HCT116 (cell line): ENCODE results near the gene IL17B. TPM values are rescaled to one million over a fixed set of nuclear protein-coding genes. Genes with fewer than 3 reads are reported as not detected.

ENCODE experiments used
- ATAC-seq: fragments of 200-7000 bp; cut with Tn5 transposase; 2 replicates; pipeline ENCODE4 v1.9.1; 2020; ENCODE audit warnings: mild to moderate bottlenecking, moderate library complexity
- BruUV-seq: library from RNA; stranded (reverse); fragments of 400-500 nt; replicated peaks from 2 replicates; lab custom pipeline; 2021; lab: Mats Ljungman, UMichigan
- CTCF ChIA-PET: fragments of 300-600 bp; sonication (Branson Sonifier 250); formaldehyde crosslinking; loops from one replicate; lab custom pipeline; 2021; ENCODE audit warnings: antibody characterized with exemption; lab: Charles Lee
- POLR2A ChIA-PET: fragments of 300-600, 350-600 bp; sonication (Branson Sonifier 250); formaldehyde crosslinking; loops from one replicate; lab custom pipeline; 2021; ENCODE audit warnings: antibody characterized with exemption; lab: Charles Lee
- RAD21 ChIA-PET, 2 experiments: fragments of 300-600 bp; sonication (Branson Sonifier 250); formaldehyde crosslinking; loops; one replicate each; lab custom pipeline; 2023; ENCODE audit warnings: low total read pairs in 2 of 2; ENCODE audit not compliant: uncharacterized antibody in 2 of 2, unreplicated experiment in 2 of 2, low non-redundant PET in 1 of 2; lab: Charles Lee
- DNase-seq: peaks from one replicate; pipeline ENCODE4 v3.0.0-alpha.2; 2010; ENCODE audit warnings: low read depth, low spot score
- H2AFZ ChIP-seq: fragments of 200-600 bp; shearing (Covaris generic), sonication (generic); 2 replicates; pipeline ENCODE4 v1.6.1; 2017; ENCODE audit warnings: low read depth, mixed run types, mixed read lengths, antibody characterized with exemption, low read length; ENCODE audit not compliant: poor library complexity, severe bottlenecking
- H3K27ac ChIP-seq: 2 replicates; pipeline ENCODE4 v1.5.1; 2012; ENCODE audit warnings: low read depth, low read length
- H3K27me3 ChIP-seq: fragments of 200-600 bp; sonication (generic); 2 replicates; pipeline ENCODE4 v1.6.1; 2016; ENCODE audit warnings: mixed run types, low read length, mixed read lengths; ENCODE audit not compliant: insufficient read depth
- H3K36me3 ChIP-seq, 2 experiments: fragments of 200-500 bp in 1 of 2; fragments of 200-600 bp in 1 of 2; sonication (Bioruptor generic) in 1 of 2; sonication (generic) in 1 of 2; 2 replicates each; pipeline versions ENCODE4 v1.5.1 to v1.6.1; 2014 to 2016; ENCODE audit warnings: low read length in 2 of 2, inconsistent platforms in 1 of 2, mixed read lengths in 1 of 2, mixed run types in 1 of 2; ENCODE audit not compliant: insufficient read depth in 2 of 2, control insufficient read depth in 1 of 2
- H3K4me1 ChIP-seq, 2 experiments: fragments of 200-600 bp in 1 of 2; sonication (generic) in 1 of 2; 2 replicates each; pipeline versions ENCODE4 v1.5.1 to v1.6.1; 2012 to 2017; ENCODE audit warnings: low read length in 2 of 2, inconsistent platforms in 1 of 2, mild to moderate bottlenecking in 1 of 2, mixed read lengths in 1 of 2, mixed run types in 1 of 2, moderate library complexity in 1 of 2; ENCODE audit not compliant: insufficient read depth in 2 of 2, control insufficient read depth in 1 of 2
- H3K4me2 ChIP-seq: fragments of 200-600 bp; sonication (generic); 2 replicates; pipeline ENCODE4 v1.6.1; 2017; ENCODE audit warnings: mixed run types, low read length, mixed read lengths
- H3K4me3 ChIP-seq, 2 experiments: fragments of 200-600 bp in 1 of 2; sonication (generic) in 1 of 2; replicated peaks in 1 of 2; 2 replicates each; pipeline ENCODE4 v1.5.1; 2011 to 2016; ENCODE audit warnings: low read length in 2 of 2, control low read depth in 1 of 2, low read depth in 1 of 2, mild to moderate bottlenecking in 1 of 2, mixed read lengths in 1 of 2, mixed run types in 1 of 2
- H3K79me2 ChIP-seq: fragments of 200-600 bp; sonication (generic); 2 replicates; pipeline ENCODE4 v1.6.1; 2017; ENCODE audit warnings: mild to moderate bottlenecking, mixed run types, low read length, moderate library complexity, mixed read lengths; ENCODE audit not compliant: insufficient read depth
- H3K9ac ChIP-seq: fragments of 200-600 bp; sonication (generic); 2 replicates; pipeline ENCODE4 v1.6.1; 2016; ENCODE audit warnings: low read length, mixed read lengths
- H3K9me2 ChIP-seq: fragments of 200-600 bp; sonication (generic), shearing (Covaris generic); 2 replicates; pipeline ENCODE4 v1.6.1; 2017; ENCODE audit warnings: mixed run types, mild to moderate bottlenecking, moderate library complexity; ENCODE audit not compliant: insufficient read depth
- H3K9me3 ChIP-seq, 2 experiments: fragments of 200-500 bp in 1 of 2; fragments of 200-600 bp in 1 of 2; sonication (Bioruptor generic) in 1 of 2; sonication (generic) in 1 of 2; 2 replicates each; pipeline ENCODE4 v1.6.1; 2014 to 2017; ENCODE audit warnings: low read length in 2 of 2, mixed read lengths in 2 of 2, inconsistent platforms in 1 of 2, low read depth in 1 of 2, mild to moderate bottlenecking in 1 of 2, mixed run types in 1 of 2, moderate library complexity in 1 of 2; ENCODE audit not compliant: control insufficient read depth in 1 of 2, insufficient read depth in 1 of 2
- H4K20me1 ChIP-seq: fragments of 200-600 bp; sonication (generic), shearing (Covaris generic); 2 replicates; pipeline ENCODE4 v1.6.1; 2017; ENCODE audit warnings: mixed run types, mild to moderate bottlenecking, moderate library complexity; ENCODE audit not compliant: insufficient read depth
- CEBPB ChIP-seq: IDR thresholded peaks from 2 replicates; pipeline ENCODE4 v1.6.1; 2012; ENCODE audit warnings: low read depth
- CTCF ChIP-seq, 3 experiments: fragments of 200-600 bp in 1 of 3; sonication (generic) in 1 of 3; IDR thresholded peaks in 2 of 3; conservative IDR thresholded peaks in 1 of 3; 2 replicates each; pipeline ENCODE4 v1.5.1; 2012 to 2017; ENCODE audit warnings: low read depth in 2 of 3, low read length in 2 of 3, antibody characterized with exemption in 1 of 3, borderline replicate concordance in 1 of 3, control low read depth in 1 of 3, mild to moderate bottlenecking in 1 of 3, mixed read lengths in 1 of 3, mixed run types in 1 of 3, moderate library complexity in 1 of 3; ENCODE audit not compliant: insufficient read depth in 1 of 3
- EGR1 ChIP-seq: IDR thresholded peaks from 2 replicates; pipeline ENCODE4 v1.6.1; 2012; ENCODE audit warnings: low read depth
- ELF1 ChIP-seq: IDR thresholded peaks from 2 replicates; pipeline ENCODE4 v1.6.1; 2012; ENCODE audit warnings: low read depth, borderline replicate concordance
- EZH2 ChIP-seq: fragments of 200-600 bp; sonication (generic); IDR thresholded peaks from 2 replicates; pipeline ENCODE4 v1.6.1; 2017; ENCODE audit warnings: antibody characterized with exemption, mixed run types
- EZH2phosphoT487 ChIP-seq: fragments of 200-600 bp; IDR thresholded peaks from 2 replicates; pipeline ENCODE4 v1.6.1; 2018; ENCODE audit warnings: antibody characterized with exemption, borderline replicate concordance
- FOSL1 ChIP-seq: IDR thresholded peaks from 2 replicates; pipeline ENCODE4 v1.6.1; 2012; ENCODE audit warnings: low read depth
- JUND ChIP-seq: IDR thresholded peaks from 2 replicates; pipeline ENCODE4 v1.6.1; 2012
- POLR2A ChIP-seq: IDR thresholded peaks from 2 replicates; pipeline ENCODE4 v1.7.0; 2011; ENCODE audit warnings: borderline replicate concordance; ENCODE audit not compliant: insufficient read depth, insufficient read length; ENCODE audit errors: extremely low read depth
- RAD21 ChIP-seq: IDR thresholded peaks from 2 replicates; pipeline ENCODE4 v1.6.1; 2012; ENCODE audit warnings: low read depth, mild to moderate bottlenecking
- REST ChIP-seq: IDR thresholded peaks from 2 replicates; pipeline ENCODE4 v1.6.1; 2012; ENCODE audit warnings: low read depth
- SIN3A ChIP-seq: IDR thresholded peaks from 2 replicates; pipeline ENCODE4 v1.6.1; 2012; ENCODE audit warnings: low read depth
- SP1 ChIP-seq: IDR thresholded peaks from 2 replicates; pipeline ENCODE4 v1.6.1; 2012; ENCODE audit warnings: low read depth
- SRF ChIP-seq: IDR thresholded peaks from 2 replicates; pipeline ENCODE4 v1.6.1; 2012; ENCODE audit warnings: low read depth
- TCF7L2 ChIP-seq: IDR thresholded peaks from 2 replicates; pipeline ENCODE4 v1.7.0; 2011; ENCODE audit warnings: borderline replicate concordance, inconsistent platforms; ENCODE audit not compliant: insufficient read depth, insufficient read length; ENCODE audit errors: extremely low read depth
- ZFX ChIP-seq: fragments of 450-650 bp; IDR thresholded peaks from 2 replicates; pipeline ENCODE4 v1.6.1; 2017
- ZNF274 ChIP-seq: fragments of 200-500 bp; sonication (Bioruptor generic); IDR thresholded peaks from 2 replicates; pipeline ENCODE4 v1.6.1; 2014; ENCODE audit warnings: mild to moderate bottlenecking, low read depth, low read length, inconsistent platforms
- intact Hi-C: fragments of 100-400 bp; cut with micrococcal nuclease; formaldehyde crosslinking; loops from 2 replicates; pipeline ENCODE4 v1.10.0; 2022
- total RNA-seq: library from RNA; stranded (reverse); gene quantifications from one replicate; pipeline ENCODE4 v1.2.1, GENCODE V29; 2021; ENCODE audit not compliant: unreplicated experiment
- TF ChIP-seq, protein P1 (sequence below): IDR thresholded peaks from 2 replicates; pipeline ENCODE4 v1.6.1; 2012
- TF ChIP-seq, protein P2 (sequence below): IDR thresholded peaks from 2 replicates; pipeline ENCODE4 v1.6.1; 2012
- TF ChIP-seq, protein P3 (sequence below): IDR thresholded peaks from 2 replicates; pipeline ENCODE4 v1.6.1; 2011; ENCODE audit warnings: mild to moderate bottlenecking, low read length, moderate library complexity; ENCODE audit not compliant: insufficient replicate concordance; ENCODE audit errors: extremely low read depth

The IL17B gene
- total RNA-seq, 1 experiment from 2014 or later, result 0.81 TPM

- Histone ChIP-seq H2AFZ (no peak overlapping the region), H3K9ac (no peak overlapping the region), H3K9me3 (no peaks in the 10 kb centered on the region), H3K4me3 (no peak overlapping the region), H3K27me3 (no peaks in the 10 kb centered on the region), H4K20me1 (no peaks in the 10 kb centered on the region), H3K27ac (no peak overlapping the region), H3K36me3 (no peaks in the 10 kb centered on the region), H3K79me2 (no peaks in the 10 kb centered on the region), H3K4me2 (no peak overlapping the region), H3K4me1 (peaks cover 13 to 23% of the 10 kb centered on the region in 2 experiments), H3K9me2 (no peaks in the 10 kb centered on the region)
- no TSS peak for BruUV-seq
- CTCF ChIA-PET, result no interaction called here
- ATAC-seq, result no peak
- POLR2A ChIA-PET, result no interaction called here
- no peak for DNase-seq
- intact Hi-C loops, result no loop called here
- RAD21 ChIA-PET, result no interaction called here
- TF ChIP-seq EZH2phosphoT487 (no peak), FOSL1 (no peak), TCF7L2 (no peak), EZH2 (no peak), SP1 (no peak), ELF1 (no peak), CEBPB (no peak), CTCF (IDR thresholded peaks at IDR 0.05 in 2 of 3, conservative IDR thresholded peaks at IDR 0.05 in 1 of 3; ENCODE audit: borderline replicate concordance in 1 of 3, insufficient read depth in 1 of 3, low read depth in 2 of 3, low read length in 2 of 3) (no peak), POLR2A (no peak), EGR1 (no peak), RAD21 (no peak), SRF (no peak), ZFX (no peak), JUND (no peak), REST (no peak), ZNF274 (no peak), SIN3A (no peak)
- TF ChIP-seq, protein P1, sequence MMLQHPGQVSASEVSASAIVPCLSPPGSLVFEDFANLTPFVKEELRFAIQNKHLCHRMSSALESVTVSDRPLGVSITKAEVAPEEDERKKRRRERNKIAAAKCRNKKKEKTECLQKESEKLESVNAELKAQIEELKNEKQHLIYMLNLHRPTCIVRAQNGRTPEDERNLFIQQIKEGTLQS, result no peak
- TF ChIP-seq, protein P2, sequence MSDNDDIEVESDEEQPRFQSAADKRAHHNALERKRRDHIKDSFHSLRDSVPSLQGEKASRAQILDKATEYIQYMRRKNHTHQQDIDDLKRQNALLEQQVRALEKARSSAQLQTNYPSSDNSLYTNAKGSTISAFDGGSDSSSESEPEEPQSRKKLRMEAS, result no peak
- TF ChIP-seq, protein P3, sequence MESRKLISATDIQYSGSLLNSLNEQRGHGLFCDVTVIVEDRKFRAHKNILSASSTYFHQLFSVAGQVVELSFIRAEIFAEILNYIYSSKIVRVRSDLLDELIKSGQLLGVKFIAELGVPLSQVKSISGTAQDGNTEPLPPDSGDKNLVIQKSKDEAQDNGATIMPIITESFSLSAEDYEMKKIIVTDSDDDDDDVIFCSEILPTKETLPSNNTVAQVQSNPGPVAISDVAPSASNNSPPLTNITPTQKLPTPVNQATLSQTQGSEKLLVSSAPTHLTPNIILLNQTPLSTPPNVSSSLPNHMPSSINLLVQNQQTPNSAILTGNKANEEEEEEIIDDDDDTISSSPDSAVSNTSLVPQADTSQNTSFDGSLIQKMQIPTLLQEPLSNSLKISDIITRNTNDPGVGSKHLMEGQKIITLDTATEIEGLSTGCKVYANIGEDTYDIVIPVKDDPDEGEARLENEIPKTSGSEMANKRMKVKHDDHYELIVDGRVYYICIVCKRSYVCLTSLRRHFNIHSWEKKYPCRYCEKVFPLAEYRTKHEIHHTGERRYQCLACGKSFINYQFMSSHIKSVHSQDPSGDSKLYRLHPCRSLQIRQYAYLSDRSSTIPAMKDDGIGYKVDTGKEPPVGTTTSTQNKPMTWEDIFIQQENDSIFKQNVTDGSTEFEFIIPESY, result no peak
These were observed 54.5 kb downstream of the IL17B start for GRCh38 chr5:149324641-149325040.
